ENCODE data around the gene ZNF630.
"Not testable (repeated sequence)": the region's sequence is repeated elsewhere in the genome, so short reads cannot be mapped to it uniquely, and the experiment has no call there.

Gene ZNF630

GRCh38 chrX:48071064-48071985, at the start of gene ZNF630:
Gene ZNF630, minus strand, starts transcription at chrX:48071640. Its CDS starts 4,754 bp downstream, at chrX:48066886.
- Histone ChIP-seq H3K36me3 (ENCODE audit: insufficient read depth, low read length) (no peaks in the 10 kb centered on the region), H3K4me3 (no peak within 1 kb of the TSS), H3K27ac (no peak within 1 kb of the TSS), H3K9me3 (ENCODE audit: low read depth, low read length) (no peaks in the 10 kb centered on the region), H3K9ac (ENCODE audit: insufficient read length) (no peak within 1 kb of the TSS)
- DNase-seq (ENCODE audit: low read depth, low spot score), result no peak
- no peak for TF ChIP-seq EZH2 (IDR thresholded peaks at IDR 0.05)
- no peak for TF ChIP-seq FOXP2 (optimal IDR thresholded peaks at IDR 0.05; ENCODE audit: control extremely low read depth, extremely low read length, insufficient read depth)
- no peak for TF ChIP-seq POLR2AphosphoS5 (IDR thresholded peaks at IDR 0.05; ENCODE audit: borderline replicate concordance, low read depth, low read length)

DNA sequence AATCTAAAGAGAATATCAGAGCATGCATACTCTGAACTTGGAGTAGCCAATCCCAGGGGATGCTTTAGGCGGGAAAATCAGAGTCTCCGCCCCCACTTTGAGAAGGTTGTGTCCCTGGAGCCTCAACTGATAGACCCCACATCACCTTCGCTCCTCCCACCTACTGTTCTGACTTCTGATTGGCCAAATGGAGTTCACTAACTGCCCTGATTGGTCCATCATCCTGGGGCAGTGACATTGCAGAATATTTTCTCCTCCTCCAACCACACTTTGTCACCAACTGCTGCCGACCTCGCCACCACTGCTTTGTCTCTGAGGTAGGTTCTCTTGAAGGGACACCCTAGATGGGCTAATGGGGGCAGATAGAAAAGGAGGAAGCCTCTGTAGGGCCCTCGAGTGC, 36.3 kb upstream of the ZNF630 start:
- no peak overlapping the region for H3K9ac ChIP-seq (ENCODE audit: insufficient read length)
- H3K36me3 ChIP-seq (ENCODE audit: insufficient read depth, low read length), result no peaks in the 10 kb centered on the region
- H3K9me3 ChIP-seq (ENCODE audit: low read depth, low read length), result no peaks in the 10 kb centered on the region
- TF ChIP-seq FOXP2 (optimal IDR thresholded peaks at IDR 0.05; ENCODE audit: control extremely low read depth, extremely low read length, insufficient read depth), result no peak
- no peak for DNase-seq (ENCODE audit: low read depth, low spot score)
- no peak overlapping the region for H3K27ac ChIP-seq
- no peak overlapping the region for H3K4me3 ChIP-seq

DNA sequence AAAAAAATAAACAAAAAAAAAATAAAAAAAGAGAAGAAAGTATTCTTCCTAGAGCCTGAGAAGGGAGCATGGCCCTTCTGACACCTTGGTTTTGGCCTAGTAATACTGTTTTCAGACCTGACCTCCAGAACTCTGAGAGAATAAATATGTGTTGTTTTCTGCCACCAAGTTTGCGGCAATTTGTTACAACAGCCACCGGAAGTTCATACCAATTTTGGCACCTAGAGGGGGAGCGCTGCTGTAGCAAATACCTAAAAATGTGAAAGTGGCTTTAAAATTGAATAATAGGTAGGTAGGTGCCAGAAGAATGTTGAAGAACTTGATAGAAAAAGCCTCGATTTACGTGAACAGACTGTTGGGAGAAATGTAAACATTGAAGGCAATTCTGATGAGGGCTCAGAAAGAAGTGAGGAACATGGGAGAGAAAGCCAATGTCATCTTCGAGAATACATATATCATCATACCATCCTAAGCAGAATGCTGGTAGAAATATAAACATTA, 31.5 kb upstream of the ZNF630 start:
- Histone ChIP-seq H3K4me3 (no peak overlapping the region), H3K9me3 (ENCODE audit: low read depth, low read length) (no peaks in the 10 kb centered on the region), H3K36me3 (ENCODE audit: insufficient read depth, low read length) (no peaks in the 10 kb centered on the region), H3K27ac (no peak overlapping the region), H3K9ac (ENCODE audit: insufficient read length) (no peak overlapping the region)
- TF ChIP-seq EZH2 (IDR thresholded peaks at IDR 0.05), result no peak
- TF ChIP-seq FOXP2 (optimal IDR thresholded peaks at IDR 0.05; ENCODE audit: control extremely low read depth, extremely low read length, insufficient read depth), result no peak
- DNase-seq (ENCODE audit: low read depth, low spot score), result no peak

- DNase-seq (ENCODE audit: low read depth, low spot score), result no peak
- TF ChIP-seq POLR2AphosphoS5 (IDR thresholded peaks at IDR 0.05; ENCODE audit: borderline replicate concordance, low read depth, low read length) (no peak), FOXP2 (optimal IDR thresholded peaks at IDR 0.05; ENCODE audit: control extremely low read depth, extremely low read length, insufficient read depth) (no peak), EZH2 (IDR thresholded peaks at IDR 0.05) (no peak)
- no peaks in the 10 kb centered on the region for H3K36me3 ChIP-seq (ENCODE audit: insufficient read depth, low read length)
- H3K9me3 ChIP-seq (ENCODE audit: low read depth, low read length), result no peaks in the 10 kb centered on the region
- H3K9ac ChIP-seq (ENCODE audit: insufficient read length), result no peak overlapping the region
- H3K4me3 ChIP-seq, result no peak overlapping the region
- H3K27ac ChIP-seq, result no peak overlapping the region
Measured at GRCh38 chrX:48101443-48101842, 30.0 kb upstream of the ZNF630 start.

GRCh38 chrX:48092558-48092957, 21.1 kb upstream of the ZNF630 start:
- H3K27ac ChIP-seq; H3K4me3 ChIP-seq; H3K9me3 ChIP-seq (ENCODE audit: low read depth, low read length); H3K36me3 ChIP-seq (ENCODE audit: insufficient read depth, low read length); DNase-seq (ENCODE audit: low read depth, low spot score); H3K9ac ChIP-seq (ENCODE audit: insufficient read length): not testable (repeated sequence)

DNA sequence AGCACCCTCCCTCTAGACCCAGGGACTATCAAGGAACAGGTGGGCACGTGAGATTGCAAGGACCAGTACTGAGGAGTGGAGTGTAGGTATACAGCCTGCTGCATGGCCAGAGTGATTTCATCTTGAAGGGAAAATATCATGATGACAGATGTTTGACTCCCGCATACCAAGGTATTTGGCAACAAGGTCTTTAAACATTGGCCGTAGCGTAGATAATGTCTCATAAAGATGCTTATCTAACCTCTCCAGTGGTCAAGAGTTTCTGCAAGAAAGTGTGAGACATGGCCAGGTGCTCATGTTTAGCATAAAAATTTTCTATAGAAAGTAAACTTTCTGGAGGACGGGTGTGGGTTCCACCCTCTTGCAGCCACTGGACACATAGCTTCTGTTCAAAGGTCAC, 18.7 kb upstream of the ZNF630 start:
- TF ChIP-seq EZH2 (IDR thresholded peaks at IDR 0.05), result no peak
- TF ChIP-seq FOXP2 (optimal IDR thresholded peaks at IDR 0.05; ENCODE audit: control extremely low read depth, extremely low read length, insufficient read depth), result no peak
- TF ChIP-seq POLR2AphosphoS5 (IDR thresholded peaks at IDR 0.05; ENCODE audit: borderline replicate concordance, low read depth, low read length), result no peak
- no peak overlapping the region for H3K4me3 ChIP-seq
- DNase-seq (ENCODE audit: low read depth, low spot score), result no peak

DNA sequence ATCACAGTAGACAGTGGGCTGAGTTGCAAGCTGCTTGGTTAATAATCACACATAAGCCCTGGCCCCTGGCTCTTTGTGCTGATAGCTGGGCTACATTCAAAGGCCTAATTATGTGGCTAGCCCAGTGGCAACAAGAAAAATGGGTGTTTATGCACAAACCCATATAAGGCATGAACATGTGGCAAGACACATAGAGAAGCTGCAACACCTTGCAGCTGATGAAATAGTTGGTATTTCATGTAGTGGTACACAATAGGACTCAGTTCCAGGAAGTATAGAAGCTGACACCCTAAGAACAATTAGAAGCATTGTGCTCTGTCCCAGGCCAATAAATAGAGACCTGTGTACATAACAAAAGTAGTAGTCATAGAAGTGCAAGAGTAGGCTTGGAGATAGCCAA, 14.6 kb upstream of the ZNF630 start:
- Histone ChIP-seq H3K36me3 (ENCODE audit: insufficient read depth, low read length) (no peaks in the 10 kb centered on the region), H3K4me3 (no peak overlapping the region), H3K9ac (ENCODE audit: insufficient read length) (no peak overlapping the region), H3K9me3 (ENCODE audit: low read depth, low read length) (no peaks in the 10 kb centered on the region), H3K27ac (no peak overlapping the region)
- no peak for TF ChIP-seq EZH2 (IDR thresholded peaks at IDR 0.05)
- no peak for TF ChIP-seq POLR2AphosphoS5 (IDR thresholded peaks at IDR 0.05; ENCODE audit: borderline replicate concordance, low read depth, low read length)
- TF ChIP-seq FOXP2 (optimal IDR thresholded peaks at IDR 0.05; ENCODE audit: control extremely low read depth, extremely low read length, insufficient read depth), result no peak
- DNase-seq (ENCODE audit: low read depth, low spot score), result no peak

More for the DNA sequence above, 18.7 kb upstream of the ZNF630 start:
- H3K9ac ChIP-seq (ENCODE audit: insufficient read length), result no peak overlapping the region
- H3K36me3 ChIP-seq (ENCODE audit: insufficient read depth, low read length), result no peaks in the 10 kb centered on the region
- no peak overlapping the region for H3K27ac ChIP-seq
- H3K9me3 ChIP-seq (ENCODE audit: low read depth, low read length), result no peaks in the 10 kb centered on the region

GRCh38 chrX:48083706-48084105, 12.3 kb upstream of the ZNF630 start:
- no peak for TF ChIP-seq POLR2AphosphoS5 (IDR thresholded peaks at IDR 0.05; ENCODE audit: borderline replicate concordance, low read depth, low read length)
- no peak for TF ChIP-seq EZH2 (IDR thresholded peaks at IDR 0.05)
- TF ChIP-seq FOXP2 (optimal IDR thresholded peaks at IDR 0.05; ENCODE audit: control extremely low read depth, extremely low read length, insufficient read depth), result no peak
- Histone ChIP-seq H3K36me3 (ENCODE audit: insufficient read depth, low read length) (no peaks in the 10 kb centered on the region), H3K9ac (ENCODE audit: insufficient read length) (no peak overlapping the region), H3K4me3 (no peak overlapping the region), H3K27ac (no peak overlapping the region), H3K9me3 (ENCODE audit: low read depth, low read length) (no peaks in the 10 kb centered on the region)
- DNase-seq (ENCODE audit: low read depth, low spot score), result no peak

DNA sequence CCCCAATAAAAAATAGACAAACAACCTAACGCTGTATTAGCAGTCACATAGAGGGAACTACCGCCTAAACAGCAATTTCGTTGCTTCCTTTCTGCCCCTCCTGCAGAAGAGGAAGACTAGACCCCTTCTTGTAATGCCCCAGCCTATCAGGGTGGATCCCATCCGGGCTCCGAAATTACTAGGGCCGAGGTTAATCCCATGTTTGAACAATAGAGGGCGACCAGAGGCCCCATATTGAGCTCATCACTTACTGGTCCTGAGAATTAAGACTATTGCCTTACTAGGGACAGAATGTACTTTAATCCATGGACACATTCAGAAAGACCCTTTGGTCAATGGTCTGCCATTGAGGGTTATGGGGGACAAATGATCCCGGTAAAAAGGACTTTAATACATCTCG, 11.8 kb upstream of the ZNF630 start:
- DNase-seq (ENCODE audit: low read depth, low spot score), result no peak
- H3K36me3 ChIP-seq (ENCODE audit: insufficient read depth, low read length), result no peaks in the 10 kb centered on the region
- TF ChIP-seq POLR2AphosphoS5 (IDR thresholded peaks at IDR 0.05; ENCODE audit: borderline replicate concordance, low read depth, low read length), result no peak
- no peak for TF ChIP-seq EZH2 (IDR thresholded peaks at IDR 0.05)
- TF ChIP-seq FOXP2 (optimal IDR thresholded peaks at IDR 0.05; ENCODE audit: control extremely low read depth, extremely low read length, insufficient read depth), result no peak
- H3K9me3 ChIP-seq (ENCODE audit: low read depth, low read length), result no peaks in the 10 kb centered on the region
- no peak overlapping the region for H3K9ac ChIP-seq (ENCODE audit: insufficient read length)
- H3K4me3 ChIP-seq, result no peak overlapping the region
- no peak overlapping the region for H3K27ac ChIP-seq
